ENCODE measurements around the gene CATSPERB.
"Not testable (repeated sequence)": the region's sequence is repeated elsewhere in the genome, so short reads cannot be mapped to it uniquely, and the experiment has no call there.

DNA sequence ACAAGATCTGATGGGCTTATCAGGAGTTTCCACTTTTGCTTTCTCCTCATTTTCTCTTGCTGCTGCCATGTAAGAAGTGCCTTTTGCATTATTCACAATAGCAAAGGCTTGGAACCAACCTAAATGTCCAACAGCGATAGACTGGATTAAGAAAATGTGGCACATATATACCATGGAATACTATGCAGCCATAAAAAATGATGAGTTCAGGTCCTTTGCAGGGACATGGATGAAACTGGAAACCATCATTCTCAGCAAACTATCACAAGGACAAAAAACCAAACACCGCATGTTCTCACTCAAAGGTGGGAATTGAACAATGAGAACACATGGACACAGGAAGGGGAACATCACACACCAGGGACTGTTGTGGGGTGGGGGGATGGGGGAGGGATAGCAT, 137.9 kb downstream of the CATSPERB start:
- TF ChIP-seq, protein P1, sequence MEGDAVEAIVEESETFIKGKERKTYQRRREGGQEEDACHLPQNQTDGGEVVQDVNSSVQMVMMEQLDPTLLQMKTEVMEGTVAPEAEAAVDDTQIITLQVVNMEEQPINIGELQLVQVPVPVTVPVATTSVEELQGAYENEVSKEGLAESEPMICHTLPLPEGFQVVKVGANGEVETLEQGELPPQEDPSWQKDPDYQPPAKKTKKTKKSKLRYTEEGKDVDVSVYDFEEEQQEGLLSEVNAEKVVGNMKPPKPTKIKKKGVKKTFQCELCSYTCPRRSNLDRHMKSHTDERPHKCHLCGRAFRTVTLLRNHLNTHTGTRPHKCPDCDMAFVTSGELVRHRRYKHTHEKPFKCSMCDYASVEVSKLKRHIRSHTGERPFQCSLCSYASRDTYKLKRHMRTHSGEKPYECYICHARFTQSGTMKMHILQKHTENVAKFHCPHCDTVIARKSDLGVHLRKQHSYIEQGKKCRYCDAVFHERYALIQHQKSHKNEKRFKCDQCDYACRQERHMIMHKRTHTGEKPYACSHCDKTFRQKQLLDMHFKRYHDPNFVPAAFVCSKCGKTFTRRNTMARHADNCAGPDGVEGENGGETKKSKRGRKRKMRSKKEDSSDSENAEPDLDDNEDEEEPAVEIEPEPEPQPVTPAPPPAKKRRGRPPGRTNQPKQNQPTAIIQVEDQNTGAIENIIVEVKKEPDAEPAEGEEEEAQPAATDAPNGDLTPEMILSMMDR (tag by site-specific recombination; IDR thresholded peaks at IDR 0.05), result not testable (repeated sequence)
- TF ChIP-seq ZSCAN18 (tag by site-specific recombination; IDR thresholded peaks at IDR 0.05); ZNF600 (tag by site-specific recombination; IDR thresholded peaks at IDR 0.05); ZNF426 (tag by site-specific recombination; IDR thresholded peaks at IDR 0.05); HOXA7 (CRISPR knock-in tag; IDR thresholded peaks at IDR 0.05; ENCODE audit: borderline replicate concordance); TRIM28 (IDR thresholded peaks at IDR 0.05; ENCODE audit: borderline replicate concordance, low read length); ATF2 (tag by site-specific recombination; IDR thresholded peaks at IDR 0.05; ENCODE audit: low read depth); ZNF777 (tag by site-specific recombination; IDR thresholded peaks at IDR 0.05; ENCODE audit: borderline replicate concordance); REST (tag by site-specific recombination; IDR thresholded peaks at IDR 0.05): not testable (repeated sequence)

Data from HEK293 (cell line).